Spleen (tissue), 11 donors: ENCODE results near the gene ZNF154. TPM values are rescaled to one million over a fixed set of nuclear protein-coding genes. Genes with fewer than 3 reads are reported as not detected.

Experiments used
- DNase-seq: peaks from one replicate; pipeline ENCODE4 v3.0.0-alpha.2; 2020
- H3K27ac ChIP-seq, 8 donors: fragments of 200-600 bp; sonication (generic) in 7 of 8; 1 replicate in 4 of 8; 2 replicates in 4 of 8; pipeline versions ENCODE4 v1.5.0 to v1.8.0; 2016 to 2021; ENCODE audit warnings: inconsistent platforms in 4 of 8, mild to moderate bottlenecking in 4 of 8, moderate library complexity in 1 of 8
- H3K27me3 ChIP-seq, 7 donors: fragments of 200-600 bp; sonication (generic) in 6 of 7; replicated peaks in 1 of 7; 1 replicate in 4 of 7; 2 replicates in 3 of 7; pipeline versions ENCODE4 v1.5.0 to v1.8.0; 2016 to 2021; ENCODE audit warnings: inconsistent platforms in 3 of 7, mild to moderate bottlenecking in 1 of 7
- H3K36me3 ChIP-seq, 6 donors: fragments of 200-600 bp; sonication (generic) in 5 of 6; 1 replicate in 4 of 6; 2 replicates in 2 of 6; pipeline versions ENCODE4 v1.5.0 to v1.8.0; 2016 to 2021; ENCODE audit warnings: inconsistent platforms in 2 of 6
- H3K4me1 ChIP-seq, 6 donors: fragments of 200-600 bp; sonication (generic) in 5 of 6; 1 replicate in 3 of 6; 2 replicates in 3 of 6; pipeline versions ENCODE4 v1.5.0 to v1.8.0; 2016 to 2021; ENCODE audit warnings: inconsistent platforms in 3 of 6
- H3K4me3 ChIP-seq, 8 donors: fragments of 200-600 bp; sonication (generic) in 7 of 8; 1 replicate in 4 of 8; 2 replicates in 4 of 8; pipeline versions ENCODE4 v1.5.0 to v1.8.0; 2016 to 2021; ENCODE audit warnings: inconsistent platforms in 4 of 8, mild to moderate bottlenecking in 4 of 8, moderate library complexity in 2 of 8
- H3K9me3 ChIP-seq, 8 donors: fragments of 200-600 bp; sonication (generic) in 7 of 8; 1 replicate in 4 of 8; 2 replicates in 4 of 8; pipeline versions ENCODE4 v1.5.0 to v1.8.0; 2016 to 2021; ENCODE audit warnings: inconsistent platforms in 4 of 8
- CTCF ChIP-seq, 11 experiments: fragments of 200-600 bp in 7 of 11; fragments of 450-650 bp in 4 of 11; sonication (generic) in 4 of 11; IDR thresholded peaks in 8 of 11; conservative IDR thresholded peaks in 3 of 11; 1 replicate in 7 of 11; 2 replicates in 4 of 11; pipeline versions ENCODE4 v1.4.0 to v1.8.0; 2016 to 2021; ENCODE audit warnings: antibody characterized with exemption in 11 of 11, inconsistent platforms in 4 of 11, mild to moderate bottlenecking in 1 of 11
- POLR2A ChIP-seq, 3 donors: fragments of 450-650 bp; IDR thresholded peaks; one replicate each; pipeline ENCODE4 v1.5.1; 2017; ENCODE audit warnings: antibody characterized with exemption in 3 of 3, mild to moderate bottlenecking in 1 of 3
- POLR2AphosphoS5 ChIP-seq, 3 donors: sonication (generic); formaldehyde crosslinking; IDR thresholded peaks; one replicate each; pipeline ENCODE4 v1.5.1; 2017; ENCODE audit warnings: antibody characterized with exemption in 3 of 3
- WGBS, 5 donors: extraction: QIAGEN DNeasy Blood & Tissue Kit in 3 of 5; methylation state at CpG; one replicate each; pipeline versions ENCODE4 v1.1.5 to v1.1.7; 2013 to 2018; 5-methylcytosine and 5-hydroxymethylcytosine counted together
- intact Hi-C: fragments of 100-400 bp; cut with DNase I; formaldehyde crosslinking; loops from one replicate; pipeline ENCODE4 v1.15.0; 2023; ENCODE audit warnings: low total_unique reads
- polyA plus RNA-seq, 3 donors: library from polyadenylated mRNA; stranded (reverse); fragments of 200-250 nt; gene quantifications; one replicate each; pipeline ENCODE4 v1.2.1, GENCODE V29; 2013
- total RNA-seq, 7 donors: library from RNA; depleted of rRNA in 3 of 7; stranded (reverse); fragments of >200 nt in 3 of 7; fragmentation: NEBNext Ultra II Directional in 4 of 7; extraction: Animal tissue kit (Norgen Biotek cat#: 25700) in 4 of 7; gene quantifications; one replicate each; pipeline versions ENCODE4 v1.1.0 to v1.2.1, GENCODE V29; 2016 to 2021
- donor health status: healthy with polysubstance abuse.
- donor health status: DM: no; HTN: no; CAD: no; lungs with moderate emphysema.
- donor health status: DM: no; HTN: no; CAD: no.
- donor health status: Bipolar disorder and iron deficiency.
- donor health status: healthy.
- donor health status: DM: no; HTN: no; CAD: no.
- donor health status: DM: yes; HTN: yes; CAD: no.

Gene ZNF154
- total and polyA plus RNA-seq, 10 donors, result 3.6 to 21.2 (median 14.2) TPM

- H3K4me1 ChIP-seq, result peaks cover 0 to 15% (median 13%) of the 10 kb centered on the region in 6 donors
- no peak within 1 kb of the TSS for H3K4me3 ChIP-seq
- H3K27ac ChIP-seq, result no peak within 1 kb of the TSS
- no peak for DNase-seq
- WGBS, 5 donors, result 90 to 98% (median 93%) methylated on average over 2 of the region's 2 CpGs
- intact Hi-C loops, result no loop called here
- no peaks in the 10 kb centered on the region for H3K36me3 ChIP-seq
- TF ChIP-seq CTCF (IDR thresholded peaks at IDR 0.05 in 8 of 11, conservative IDR thresholded peaks at IDR 0.05 in 3 of 11) (no peak), POLR2AphosphoS5 (IDR thresholded peaks at IDR 0.05) (no peak), POLR2A (IDR thresholded peaks at IDR 0.05) (no peak)
- peaks cover 0 to 5% (median 0%) of the 10 kb centered on the region in 8 donors for H3K9me3 ChIP-seq
- H3K27me3 ChIP-seq, result peaks cover 0 to 45% (median 4%) of the 10 kb centered on the region in 7 donors
Observed at GRCh38 chr19:57668635-57669034, 40.4 kb downstream of the ZNF154 start, which contains the start of gene ZSCAN4. ZSCAN4 (plus strand) TSS chr19:57668935; CDS start chr19:57676146, 7,211 bp downstream.

DNA sequence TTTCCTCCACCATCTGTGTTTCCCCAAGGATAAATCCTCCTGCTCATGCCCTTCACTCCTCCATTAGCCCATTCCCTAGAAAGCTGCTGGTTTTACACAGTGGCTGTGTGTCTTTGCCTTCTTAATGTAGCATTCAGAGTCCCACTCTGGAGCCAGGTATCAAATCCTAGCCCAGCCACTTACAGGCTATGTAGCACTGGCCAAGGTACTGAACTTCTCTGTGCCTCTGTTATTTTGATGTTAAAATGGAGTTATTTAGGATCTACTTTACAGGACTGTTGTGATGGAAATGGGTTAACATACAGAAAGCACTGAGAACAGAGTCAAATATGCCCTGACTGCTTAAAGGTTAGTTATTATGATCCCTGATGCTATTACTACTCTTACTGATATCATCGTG lies 41.8 kb downstream of the ZNF154 start:
- DNase-seq, result no peak
- intact Hi-C loops, result no loop called here
- 69 to 94% (median 81%) methylated on average over 1 of the region's 1 CpG for WGBS, 5 donors

DNA sequence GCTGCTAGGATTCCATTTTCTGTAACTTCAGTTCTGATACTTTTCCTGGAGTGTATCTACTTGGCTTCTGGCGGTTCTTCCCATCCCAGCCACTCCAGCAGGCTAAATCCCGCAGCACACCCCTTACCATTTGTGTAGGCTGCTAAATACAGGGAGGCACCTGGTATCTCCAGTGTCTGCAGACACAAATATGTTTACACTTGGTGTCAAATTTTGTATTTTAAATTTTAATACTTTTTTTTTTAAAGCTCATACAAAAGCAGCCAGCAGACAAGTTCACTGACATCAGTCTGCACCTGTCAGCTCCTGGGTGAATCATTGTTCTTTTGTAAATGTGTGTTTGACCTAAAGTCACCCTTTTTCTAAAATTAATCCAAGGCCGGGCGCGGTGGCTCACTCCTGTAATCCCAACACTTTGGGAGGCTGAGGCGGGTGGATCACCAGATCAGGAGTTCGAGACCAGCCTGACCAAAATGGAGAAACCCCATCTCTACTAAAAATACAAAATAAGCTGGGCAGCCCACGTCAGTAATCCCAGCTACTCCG lies 43.7 kb downstream of the ZNF154 start:
- 89 to 94% (median 91%) methylated on average over 9 of the region's 9 CpGs for WGBS, 5 donors
- Histone ChIP-seq H3K9me3 (no peaks in the 10 kb centered on the region), H3K4me3 (peak overlapping the region in 1 of 8 donors; percentile 72), H3K4me1 (peaks cover 0 to 17% (median 13%) of the 10 kb centered on the region in 6 donors), H3K27me3 (peaks cover 0 to 60% (median 7%) of the 10 kb centered on the region in 7 donors), H3K27ac (peak overlapping the region in 2 of 8 donors; percentile 75 to 82), H3K36me3 (no peaks in the 10 kb centered on the region)
- DNase-seq, result no peak
- TF ChIP-seq POLR2A (IDR thresholded peaks at IDR 0.05) (no peak), CTCF (IDR thresholded peaks at IDR 0.05 in 8 of 11, conservative IDR thresholded peaks at IDR 0.05 in 3 of 11) (no peak), POLR2AphosphoS5 (IDR thresholded peaks at IDR 0.05) (no peak)
- intact Hi-C loops, result no loop called here

More for the DNA sequence above, 41.8 kb downstream of the ZNF154 start:
- no peak for TF ChIP-seq POLR2A (IDR thresholded peaks at IDR 0.05)
- peaks cover 0 to 5% (median 0%) of the 10 kb centered on the region in 8 donors for H3K9me3 ChIP-seq
- no peak overlapping the region for H3K27ac ChIP-seq
- no peak overlapping the region for H3K4me3 ChIP-seq
- no peaks in the 10 kb centered on the region for H3K36me3 ChIP-seq
- H3K27me3 ChIP-seq, result peaks cover 0 to 59% (median 7%) of the 10 kb centered on the region in 7 donors
- H3K4me1 ChIP-seq, result peaks cover 0 to 17% (median 13%) of the 10 kb centered on the region in 6 donors

DNA sequence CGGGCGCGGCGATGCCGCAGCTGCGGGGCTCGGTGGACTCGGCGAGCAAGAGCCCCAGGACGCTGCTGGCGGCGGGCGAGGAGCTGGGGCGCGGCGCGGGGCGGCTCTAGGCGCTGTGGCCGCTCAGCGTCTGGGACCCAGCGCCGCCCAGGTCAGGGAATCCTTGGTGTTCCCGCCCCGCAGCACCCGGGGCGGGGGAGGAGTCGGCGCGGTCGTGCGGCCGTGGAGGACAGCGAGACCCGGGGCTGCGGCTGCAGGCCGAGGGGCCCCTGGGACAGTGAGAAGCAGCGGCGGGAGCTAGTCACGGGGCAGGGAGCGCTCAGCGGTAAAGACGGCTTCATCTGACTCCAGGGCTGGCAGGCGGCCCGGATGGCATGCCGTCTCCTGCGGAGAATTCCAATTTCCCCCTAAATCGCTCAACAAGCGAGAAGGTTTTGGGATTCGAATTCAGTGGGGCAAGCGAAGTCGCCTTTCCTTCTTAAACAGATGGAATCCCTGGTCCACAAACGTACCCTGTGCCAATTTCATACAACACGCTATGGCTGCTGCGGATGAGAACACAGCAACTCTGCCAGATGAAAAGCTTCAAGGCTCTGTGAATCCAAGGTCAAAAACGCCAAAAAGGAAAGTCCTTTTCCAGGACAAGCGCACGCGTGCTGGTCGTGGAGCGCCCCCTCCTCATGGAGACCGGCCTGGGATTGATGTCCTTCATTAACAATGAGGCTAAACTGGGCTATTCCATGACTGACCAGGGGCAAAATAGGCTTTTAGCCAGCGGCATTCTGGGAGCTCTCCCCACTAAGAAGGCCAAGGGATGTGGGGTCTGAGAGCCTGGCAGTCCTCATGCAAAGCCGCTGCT lies 44.5 kb downstream of the ZNF154 start:
- intact Hi-C loops, result no loop called here

More for the DNA sequence above, 44.5 kb downstream of the ZNF154 start:
- H3K9me3 ChIP-seq, result no peaks in the 10 kb centered on the region
- peak overlapping the region; percentile 53 to 83 (median 74) for H3K27ac ChIP-seq
- H3K36me3 ChIP-seq, result no peaks in the 10 kb centered on the region
- 3 to 9% (median 5%) methylated on average over 44 to 64 of the region's 64 CpGs for WGBS, 5 donors
- TF ChIP-seq CTCF (IDR thresholded peaks at IDR 0.05 in 8 of 11, conservative IDR thresholded peaks at IDR 0.05 in 3 of 11) (no peak), POLR2AphosphoS5 (IDR thresholded peaks at IDR 0.05) (peak in 2 of 3 donors; percentile 71 to 72), POLR2A (IDR thresholded peaks at IDR 0.05) (no peak)
- H3K4me3 ChIP-seq, result peak overlapping the region; percentile 39 to 72 (median 48)
- H3K27me3 ChIP-seq, result peaks cover 0 to 61% (median 7%) of the 10 kb centered on the region in 7 donors
- peaks cover 0 to 17% (median 13%) of the 10 kb centered on the region in 6 donors for H3K4me1 ChIP-seq
- DNase-seq, result peak; percentile 76
